Measurements from ENCODE around the gene ARHGAP28.

- TF ChIP-seq POLR2A (IDR thresholded peaks at IDR 0.05): no peak
- no peak for TF ChIP-seq CTCF (IDR thresholded peaks at IDR 0.05)
These were observed 192.1 kb downstream of the ARHGAP28 start for GRCh38 chr18:6921571-6921970.

Measured in body of pancreas (tissue), 4 donors.